Stimulated activated naive CD8-positive, alpha-beta T cell treated with anti-CD3 and anti-CD28 coated beads, Interleukin-15, amount 100 ng/mL, for 72 hours (primary cell): ENCODE measurements around the gene OR2T1.
"Not testable (repeated sequence)": the region's sequence is repeated elsewhere in the genome, so short reads cannot be mapped to it uniquely, and the experiment has no call there.

Experiments used
- ATAC-seq: fragments of 150-1000 bp; cut with Tn5 transposase; 2 replicates; pipeline ENCODE4 v1.10.0; 2021; ENCODE audit warnings: mild to moderate bottlenecking, moderate library complexity
- DNase-seq, 2 donors: peaks; one replicate each; pipeline ENCODE4 v3.0.0; 2021 to 2022
- H3K27ac Mint-ChIP-seq, 2 donors: one replicate each; pipeline ENCODE4 v1.8.0; 2022; ENCODE audit warnings: mild to moderate bottlenecking in 2 of 2, mixed read lengths in 2 of 2, moderate library complexity in 2 of 2
- H3K27me3 Mint-ChIP-seq: one replicate; pipeline ENCODE4 v1.8.0; 2022; ENCODE audit warnings: mixed read lengths
- H3K4me1 Mint-ChIP-seq: one replicate; pipeline ENCODE4 v1.8.0; 2022; ENCODE audit warnings: mild to moderate bottlenecking, mixed read lengths
- H3K4me3 Mint-ChIP-seq, 2 donors: one replicate each; pipeline ENCODE4 v1.8.0; 2022; ENCODE audit warnings: mild to moderate bottlenecking in 2 of 2, mixed read lengths in 2 of 2, moderate library complexity in 1 of 2
- H3K9me3 Mint-ChIP-seq, 2 donors: one replicate each; pipeline ENCODE4 v1.8.0; 2022; ENCODE audit warnings: mixed read lengths in 2 of 2

Gene OR2T1

GRCh38 chr1:248453619-248454018 lies 50.8 kb downstream of the OR2T1 start:
- H3K4me1 Mint-ChIP-seq, H3K27me3 Mint-ChIP-seq, ATAC-seq, H3K27ac Mint-ChIP-seq, DNase-seq, H3K4me3 Mint-ChIP-seq, H3K9me3 Mint-ChIP-seq: not testable (repeated sequence)

- H3K27ac Mint-ChIP-seq, DNase-seq, H3K4me1 Mint-ChIP-seq, ATAC-seq, H3K27me3 Mint-ChIP-seq, H3K9me3 Mint-ChIP-seq, H3K4me3 Mint-ChIP-seq: not testable (repeated sequence)
Measured at GRCh38 chr1:248455045-248455444, 52.2 kb downstream of the OR2T1 start.

GRCh38 chr1:248456635-248457034 lies 53.8 kb downstream of the OR2T1 start:
- ATAC-seq, H3K4me3 Mint-ChIP-seq, H3K4me1 Mint-ChIP-seq, H3K9me3 Mint-ChIP-seq, H3K27me3 Mint-ChIP-seq, DNase-seq, H3K27ac Mint-ChIP-seq: not testable (repeated sequence)
